ENCODE measurements around the gene GMCL1. TPM values are rescaled to one million over a fixed set of nuclear protein-coding genes. Genes with fewer than 3 reads are reported as not detected.

Gene GMCL1
- total and polyA plus RNA-seq, 2 of the 13 experiments (the other 11 are each of a cell fraction or from before 2014, with no cell fraction given): 18.7 to 24.0 TPM

DNA sequence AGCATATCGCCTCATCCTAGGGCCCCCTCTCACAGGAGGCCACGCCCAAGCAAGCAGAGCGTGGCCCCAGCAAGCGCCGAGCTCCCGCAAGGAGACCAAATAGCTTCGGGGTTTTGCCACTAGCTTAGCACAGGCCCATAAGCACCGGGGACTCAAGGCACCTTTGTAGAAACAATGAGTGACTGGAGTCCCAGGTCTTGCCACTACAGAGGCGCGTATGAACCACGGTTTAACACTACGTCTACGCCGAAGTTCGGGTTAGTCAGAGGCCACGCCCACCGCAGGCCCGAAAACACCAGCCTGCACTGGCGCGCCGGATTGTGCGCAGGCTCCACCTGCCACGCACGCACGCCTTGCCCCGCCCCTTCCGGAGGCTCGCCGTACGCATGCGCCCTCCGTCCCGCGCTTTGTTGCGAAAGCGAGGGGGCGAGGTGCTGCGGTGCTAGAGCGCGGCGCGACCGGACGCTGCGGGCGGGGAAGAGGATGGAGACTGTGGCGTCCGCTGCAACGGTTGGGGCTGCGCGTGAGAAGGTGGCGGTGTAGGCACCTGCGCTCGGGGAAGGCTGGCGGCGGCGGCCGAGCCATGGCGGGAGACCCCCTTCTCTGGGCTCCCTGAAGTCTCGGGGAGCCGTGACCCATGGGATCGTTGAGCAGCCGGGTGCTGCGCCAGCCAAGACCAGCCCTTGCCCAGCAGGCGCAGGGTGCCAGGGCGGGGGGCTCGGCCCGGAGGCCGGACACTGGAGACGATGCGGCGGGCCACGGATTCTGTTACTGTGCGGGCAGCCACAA is at the start of gene GMCL1 (continued):
- peak; percentile 72; the same call in 1 of the 2 replicates for TF ChIP-seq ZNF770 (CRISPR knock-in tag; IDR thresholded peaks at IDR 0.05)
- no peak; the same call in none of the 2 replicates for TF ChIP-seq MEIS2 (CRISPR knock-in tag; IDR thresholded peaks at IDR 0.05)
- peak; percentile 87 for TF ChIP-seq TAF15 (IDR thresholded peaks at IDR 0.05; ENCODE audit: low read depth, low read length, poor library complexity, severe bottlenecking)
- no peak; the same call in 1 of the 2 replicates for TF ChIP-seq PAWR (CRISPR knock-in tag; IDR thresholded peaks at IDR 0.05; ENCODE audit: borderline replicate concordance)
- peak; percentile 59; the same call in 1 of the 2 replicates for TF ChIP-seq ZNF674 (CRISPR knock-in tag; IDR thresholded peaks at IDR 0.05; ENCODE audit: low read depth)
- TF ChIP-seq TRAFD1 (CRISPR knock-in tag; IDR thresholded peaks at IDR 0.05; ENCODE audit: borderline replicate concordance): peak; percentile 83; the same call in 1 of the 2 replicates
- peak; percentile 90; the same call in 1 of the 2 replicates for TF ChIP-seq ZNF350 (CRISPR knock-in tag; IDR thresholded peaks at IDR 0.05; ENCODE audit: borderline replicate concordance, low read depth)
- TF ChIP-seq BRF2 (CRISPR knock-in tag; IDR thresholded peaks at IDR 0.05): peak; percentile 33; the same call in 1 of the 2 replicates
- no peak for TF ChIP-seq ATM (IDR thresholded peaks at IDR 0.05; ENCODE audit: borderline replicate concordance)
- TF ChIP-seq, protein P1, sequence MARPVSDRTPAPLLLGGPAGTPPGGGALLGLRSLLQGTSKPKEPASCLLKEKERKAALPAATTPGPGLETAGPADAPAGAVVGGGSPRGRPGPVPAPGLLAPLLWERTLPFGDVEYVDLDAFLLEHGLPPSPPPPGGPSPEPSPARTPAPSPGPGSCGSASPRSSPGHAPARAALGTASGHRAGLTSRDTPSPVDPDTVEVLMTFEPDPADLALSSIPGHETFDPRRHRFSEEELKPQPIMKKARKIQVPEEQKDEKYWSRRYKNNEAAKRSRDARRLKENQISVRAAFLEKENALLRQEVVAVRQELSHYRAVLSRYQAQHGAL (CRISPR knock-in tag; IDR thresholded peaks at IDR 0.05; ENCODE audit: not compliant biosample characterization): no peak
- peak; percentile 77; the same call in 1 of the 2 replicates for TF ChIP-seq SMAD9 (CRISPR knock-in tag; IDR thresholded peaks at IDR 0.05)
- TF ChIP-seq ZBTB46 (CRISPR knock-in tag; IDR thresholded peaks at IDR 0.05; ENCODE audit: borderline replicate concordance): peak; percentile 80; the same call in 1 of the 2 replicates
- TF ChIP-seq TRIM22 (IDR thresholded peaks at IDR 0.05): no peak
- no peak for TF ChIP-seq ZNF496 (CRISPR knock-in tag; IDR thresholded peaks at IDR 0.05; ENCODE audit: insufficient replicate concordance)
- no peak for TF ChIP-seq LCORL (IDR thresholded peaks at IDR 0.05)
- peak; percentile 97 for TF ChIP-seq LCORL (CRISPR knock-in tag; IDR thresholded peaks at IDR 0.05)
- 0 out of 2 replicates have a peak, but pooled peaks have one; percentile 21 for TF ChIP-seq ZNF597 (CRISPR knock-in tag; IDR thresholded peaks at IDR 0.05)
